Hematopoietic multipotent progenitor cell treated with erythropoietin and hydrocortisone succinate and interleukin-3 and kit ligand, for 8 days (in vitro differentiated cells): Measurements from ENCODE around the gene TNNI2.

Experiments
- DNase-seq: peaks from one replicate; pipeline ENCODE4 v3.0.0-alpha.2; 2015

Gene TNNI2

DNA sequence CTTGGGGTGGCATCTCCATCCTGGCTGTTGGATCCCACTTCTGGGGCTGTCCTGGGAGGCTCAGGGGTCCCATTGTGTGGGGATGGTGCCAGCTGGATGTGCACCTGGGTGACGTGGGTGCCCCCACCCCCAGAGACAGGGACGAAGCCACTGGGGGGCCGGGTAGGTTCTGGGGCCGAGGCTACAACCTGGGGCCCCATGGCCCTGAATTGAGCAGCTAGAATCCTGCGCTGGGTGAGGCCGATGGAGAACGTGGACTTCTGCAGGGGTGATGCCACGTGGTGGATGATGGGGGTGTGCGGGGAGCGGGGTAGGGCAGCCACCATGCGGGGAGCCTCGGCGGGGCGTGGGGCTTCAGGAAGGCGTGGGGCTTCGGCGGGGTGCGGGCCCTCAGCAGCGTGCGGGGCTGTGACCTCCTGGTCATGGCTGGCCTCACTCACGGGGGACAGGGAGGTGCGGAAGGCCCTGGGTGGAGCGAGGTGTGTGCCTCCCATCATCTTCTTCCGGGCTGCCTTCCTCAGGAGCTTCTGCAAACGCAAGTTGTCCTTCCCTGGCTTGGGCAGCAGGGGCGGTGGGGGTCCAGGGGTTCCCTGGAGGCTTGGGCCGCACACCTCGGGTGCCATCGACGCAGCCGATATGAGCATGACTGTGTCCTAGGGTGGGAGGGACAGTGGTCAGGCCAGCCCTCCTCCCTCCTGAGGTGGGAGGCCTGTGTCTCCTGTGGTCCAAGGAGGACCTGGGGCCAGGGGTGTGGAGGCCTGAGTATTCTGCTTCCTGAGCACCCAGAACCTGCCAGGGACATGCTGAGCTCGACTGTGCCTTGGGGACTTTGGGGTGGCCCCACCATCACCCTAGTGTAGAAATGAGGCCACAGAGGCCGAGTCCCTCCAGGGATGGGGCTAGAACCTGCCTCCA, 51.4 kb downstream of the TNNI2 start:
- no peak for DNase-seq
